ENCODE data around the gene CCL11.

DNA sequence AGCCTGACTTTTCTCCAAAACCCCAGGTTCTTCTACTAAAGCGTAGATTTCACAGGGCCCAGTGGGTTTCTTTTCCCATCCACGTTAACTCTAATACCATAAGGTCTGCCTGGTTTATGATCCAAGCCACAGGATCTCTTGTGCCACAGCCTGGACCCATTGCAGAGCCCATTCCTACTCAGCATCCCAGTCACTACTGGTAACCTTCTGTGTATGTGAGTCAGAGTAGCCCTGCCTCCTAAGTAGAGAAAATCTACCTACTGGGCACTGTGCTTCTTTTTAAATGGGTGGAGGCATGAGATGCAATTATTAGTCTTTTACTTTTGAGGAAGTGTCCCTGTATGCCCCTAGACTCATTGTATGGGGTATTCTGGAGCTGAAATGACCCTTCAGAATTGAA, 13.5 kb downstream of the CCL11 start:
- TF ChIP-seq CTCF (conservative IDR thresholded peaks at IDR 0.05; ENCODE audit: low read length) (no peak), EZH2phosphoT487 (IDR thresholded peaks at IDR 0.05; ENCODE audit: borderline replicate concordance, low read depth, low read length) (no peak)
